ENCODE data around the gene BEST2.

BEST2 gene

GRCh38 chr19:12774588-12775555 lies 23.3 kb downstream of the BEST2 start, which contains the start of gene HOOK2:
TSS of gene HOOK2 (minus strand) at chr19:12775552. CDS start at chr19:12775449, 103 bp downstream.
- 31% methylated on average over 41 of the region's 58 CpGs for WGBS (ENCODE audit: insufficient coverage)
- peak within 1 kb of the TSS in 1 of 2 experiments; percentile 70 for H3K27ac ChIP-seq (ENCODE audit: insufficient read depth in 1 of 2, low read depth in 1 of 2, low read length in 2 of 2, poor library complexity in 1 of 2, severe bottlenecking in 2 of 2)
- no peaks in the 10 kb centered on the region for H3K27me3 ChIP-seq (replicated peaks in 2 of 5; ENCODE audit: control insufficient read depth in 4 of 5, insufficient read depth in 5 of 5, low read length in 4 of 5)
- POLR2A ChIA-PET: interaction anchor here (0.6 to 7.4 kb wide), 2 partner anchors 16 to 116 kb away, joined by 3 to 198 read pairs; partner anchors contain the start of genes GCDH and JUNB
- no peaks in the 10 kb centered on the region for H3K9me3 ChIP-seq (ENCODE audit: control extremely low read depth in 1 of 5, control insufficient read depth in 4 of 5, insufficient read depth in 2 of 5, low read depth in 1 of 5, low read length in 4 of 5)
- H3K4me1 ChIP-seq (ENCODE audit: control extremely low read depth in 1 of 4, control insufficient read depth in 4 of 4, insufficient read depth in 4 of 4, low read length in 3 of 4): peaks cover 5 to 37% (median 36%) of the 10 kb centered on the region in 4 experiments
- no peak for DNase-seq
- peak within 1 kb of the TSS; percentile 58 to 90 (median 74) for H3K4me3 ChIP-seq (ENCODE audit: control insufficient read depth in 1 of 7, extremely low read depth in 1 of 7, insufficient read depth in 4 of 7, low read depth in 2 of 7, low read length in 6 of 7)
- CTCF ChIA-PET: interaction anchor here (1.2 to 39.0 kb wide), 6 partner anchors 10 to 73 kb away, joined by 3 to 776 read pairs (median 34); partner anchors contain the start of genes GET3, JUNB, PRDX2 and THSD8
- peaks cover 0 to 2% (median 0%) of the 10 kb centered on the region in 4 experiments for H3K36me3 ChIP-seq (ENCODE audit: control insufficient read depth in 4 of 4, insufficient read depth in 4 of 4, low read length in 3 of 4)

DNA sequence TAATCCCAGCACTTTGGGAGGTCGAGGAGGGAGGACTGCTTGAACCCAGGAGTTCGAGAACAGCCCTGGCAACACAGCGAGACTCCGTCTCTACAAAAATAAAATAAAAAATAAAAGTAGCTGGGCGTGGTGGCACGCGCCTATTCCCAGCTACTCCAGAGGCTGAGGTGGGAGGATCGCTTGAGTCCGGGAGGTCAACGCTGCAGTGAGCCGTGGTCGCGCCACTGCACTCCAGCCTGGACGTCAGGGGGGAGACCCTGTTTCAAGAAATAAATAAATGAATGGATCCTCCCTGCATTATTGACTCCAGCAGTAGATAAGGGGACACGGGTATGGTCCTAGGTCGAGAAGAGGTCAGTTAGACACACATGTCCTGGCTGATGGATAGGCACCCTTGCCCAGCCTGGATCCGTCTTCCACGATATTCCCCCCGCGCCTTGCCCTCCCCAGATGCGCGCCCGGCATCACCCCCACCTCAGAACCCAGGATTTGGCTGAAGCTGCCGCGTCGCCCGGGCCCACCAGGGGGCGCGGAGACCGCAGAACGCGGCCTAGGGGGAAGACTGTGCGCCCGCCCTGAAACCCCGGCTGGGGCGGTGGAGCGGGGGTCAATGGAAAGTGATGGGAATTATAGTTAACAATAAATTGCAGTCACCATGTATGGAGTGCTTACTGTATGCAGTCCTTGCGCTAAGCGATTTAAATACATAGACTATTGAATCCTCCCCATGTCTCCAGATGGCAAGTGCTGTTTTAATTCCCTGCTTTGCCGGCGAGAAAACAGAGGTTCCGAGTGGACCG lies 25.8 kb downstream of the BEST2 start:
- H3K4me1 ChIP-seq (ENCODE audit: control extremely low read depth in 1 of 4, control insufficient read depth in 4 of 4, insufficient read depth in 4 of 4, low read length in 3 of 4): peaks cover 5 to 52% (median 51%) of the 10 kb centered on the region in 4 experiments
- H3K9me3 ChIP-seq (ENCODE audit: control extremely low read depth in 1 of 5, control insufficient read depth in 4 of 5, insufficient read depth in 2 of 5, low read depth in 1 of 5, low read length in 4 of 5): no peaks in the 10 kb centered on the region
- DNase-seq: peak; percentile 71 to 80 (median 79)
- no peaks in the 10 kb centered on the region for H3K27me3 ChIP-seq (replicated peaks in 2 of 5; ENCODE audit: control insufficient read depth in 4 of 5, insufficient read depth in 5 of 5, low read length in 4 of 5)
- H3K27ac ChIP-seq (ENCODE audit: insufficient read depth in 1 of 2, low read depth in 1 of 2, low read length in 2 of 2, poor library complexity in 1 of 2, severe bottlenecking in 2 of 2): peak overlapping the region in 1 of 2 experiments; percentile 77
- ChIA-PET CTCF (interaction anchor here (0.8 to 39.0 kb wide), 10 partner anchors 8 to 81 kb away, joined by 3 to 776 read pairs (median 8); partner anchors contain the start of genes FBXW9, GET3, JUNB and PRDX2), POLR2A (interaction anchor here (0.6 to 7.4 kb wide), 6 partner anchors 12 to 375 kb away, joined by 3 to 198 read pairs (median 3); partner anchors contain the start of genes JUNB, PRDX2 and THSD8)
- H3K36me3 ChIP-seq (ENCODE audit: control insufficient read depth in 4 of 4, insufficient read depth in 4 of 4, low read length in 3 of 4): no peaks in the 10 kb centered on the region
- peak overlapping the region; percentile 27 to 90 (median 74) for H3K4me3 ChIP-seq (ENCODE audit: control insufficient read depth in 1 of 7, extremely low read depth in 1 of 7, insufficient read depth in 4 of 7, low read depth in 2 of 7, low read length in 6 of 7)
- 22% methylated on average over 17 of the region's 43 CpGs for WGBS (ENCODE audit: insufficient coverage)

GRCh38 chr19:12778017-12778904 lies 26.7 kb downstream of the BEST2 start:
- CTCF ChIA-PET: interaction anchor here (0.6 to 39.0 kb wide), 6 partner anchors 7 to 545 kb away, joined by 3 to 776 read pairs (median 28); partner anchors contain the start of genes GET3, JUNB, PRDX2 and THSD8
- Histone ChIP-seq H3K9me3 (ENCODE audit: control extremely low read depth in 1 of 5, control insufficient read depth in 4 of 5, insufficient read depth in 2 of 5, low read depth in 1 of 5, low read length in 4 of 5) (no peaks in the 10 kb centered on the region), H3K36me3 (ENCODE audit: control insufficient read depth in 4 of 4, insufficient read depth in 4 of 4, low read length in 3 of 4) (no peaks in the 10 kb centered on the region), H3K4me1 (ENCODE audit: control extremely low read depth in 1 of 4, control insufficient read depth in 4 of 4, insufficient read depth in 4 of 4, low read length in 3 of 4) (peaks cover 5 to 60% (median 58%) of the 10 kb centered on the region in 4 experiments), H3K27ac (ENCODE audit: insufficient read depth in 1 of 2, low read depth in 1 of 2, low read length in 2 of 2, poor library complexity in 1 of 2, severe bottlenecking in 2 of 2) (peak overlapping the region in 1 of 2 experiments; percentile 77), H3K4me3 (ENCODE audit: control insufficient read depth in 1 of 7, extremely low read depth in 1 of 7, insufficient read depth in 4 of 7, low read depth in 2 of 7, low read length in 6 of 7) (peak overlapping the region; percentile 27 to 90 (median 74)), H3K27me3 (replicated peaks in 2 of 5; ENCODE audit: control insufficient read depth in 4 of 5, insufficient read depth in 5 of 5, low read length in 4 of 5) (no peaks in the 10 kb centered on the region)
- 6% methylated on average over 40 of the region's 44 CpGs for WGBS (ENCODE audit: insufficient coverage)
- peak in 2 of 3 donors; percentile 55 to 67 for DNase-seq
- POLR2A ChIA-PET: interaction anchor here (0.6 to 7.4 kb wide), 5 partner anchors 13 to 374 kb away, joined by 3 to 198 read pairs (median 3); partner anchors contain the start of genes JUNB, PRDX2 and THSD8

DNA sequence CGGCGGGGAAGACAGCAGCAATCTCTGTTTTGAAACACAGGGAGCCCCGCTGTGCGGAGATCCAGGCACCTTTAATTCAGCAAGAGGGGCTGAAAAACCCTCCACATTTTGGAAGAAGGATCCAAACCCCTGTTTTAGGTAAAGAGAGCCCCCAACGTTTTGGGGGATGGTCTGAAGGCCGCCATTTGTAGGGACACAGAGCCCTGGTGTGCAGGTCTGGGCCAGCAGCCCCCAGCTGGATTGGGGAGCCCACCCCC lies 27.2 kb downstream of the BEST2 start:
- H3K9me3 ChIP-seq (ENCODE audit: control extremely low read depth in 1 of 5, control insufficient read depth in 4 of 5, insufficient read depth in 2 of 5, low read depth in 1 of 5, low read length in 4 of 5): no peaks in the 10 kb centered on the region
- POLR2A ChIA-PET: interaction anchor here (7.4 kb wide), 1 partner anchor 12 kb away, joined by 198 read pairs; the partner anchor contains the start of gene JUNB
- CTCF ChIA-PET: interaction anchor here (0.6 to 39.0 kb wide), 4 partner anchors 9 to 545 kb away, joined by 3 to 776 read pairs (median 330); partner anchors contain the start of genes GET3, JUNB, PRDX2 and THSD8
- peak overlapping the region in 1 of 2 experiments; percentile 77 for H3K27ac ChIP-seq (ENCODE audit: insufficient read depth in 1 of 2, low read depth in 1 of 2, low read length in 2 of 2, poor library complexity in 1 of 2, severe bottlenecking in 2 of 2)
- DNase-seq: no peak
- H3K4me3 ChIP-seq (ENCODE audit: control insufficient read depth in 1 of 7, extremely low read depth in 1 of 7, insufficient read depth in 4 of 7, low read depth in 2 of 7, low read length in 6 of 7): peak overlapping the region in 5 of 7 experiments; percentile 20 to 90 (median 77)
- no peaks in the 10 kb centered on the region for H3K36me3 ChIP-seq (ENCODE audit: control insufficient read depth in 4 of 4, insufficient read depth in 4 of 4, low read length in 3 of 4)
- H3K4me1 ChIP-seq (ENCODE audit: control extremely low read depth in 1 of 4, control insufficient read depth in 4 of 4, insufficient read depth in 4 of 4, low read length in 3 of 4): peaks cover 8 to 65% (median 62%) of the 10 kb centered on the region in 4 experiments
- 71% methylated on average over 3 of the region's 6 CpGs for WGBS (ENCODE audit: insufficient coverage)
- H3K27me3 ChIP-seq (replicated peaks in 2 of 5; ENCODE audit: control insufficient read depth in 4 of 5, insufficient read depth in 5 of 5, low read length in 4 of 5): no peaks in the 10 kb centered on the region

GRCh38 chr19:12779162-12779993 lies 27.8 kb downstream of the BEST2 start:
- H3K4me3 ChIP-seq (ENCODE audit: control insufficient read depth in 1 of 7, extremely low read depth in 1 of 7, insufficient read depth in 4 of 7, low read depth in 2 of 7, low read length in 6 of 7): peak overlapping the region in 3 of 7 experiments; percentile 77 to 90 (median 83)
- POLR2A ChIA-PET: interaction anchor here (5.9 to 7.4 kb wide), 2 partner anchors 12 to 13 kb away, joined by 79 to 198 read pairs; partner anchors contain the start of gene JUNB
- no peaks in the 10 kb centered on the region for H3K36me3 ChIP-seq (ENCODE audit: control insufficient read depth in 4 of 4, insufficient read depth in 4 of 4, low read length in 3 of 4)
- DNase-seq: peak in 1 of 3 donors; percentile 46
- no peaks in the 10 kb centered on the region for H3K9me3 ChIP-seq (ENCODE audit: control extremely low read depth in 1 of 5, control insufficient read depth in 4 of 5, insufficient read depth in 2 of 5, low read depth in 1 of 5, low read length in 4 of 5)
- peaks cover 10 to 71% (median 67%) of the 10 kb centered on the region in 4 experiments for H3K4me1 ChIP-seq (ENCODE audit: control extremely low read depth in 1 of 4, control insufficient read depth in 4 of 4, insufficient read depth in 4 of 4, low read length in 3 of 4)
- H3K27me3 ChIP-seq (replicated peaks in 2 of 5; ENCODE audit: control insufficient read depth in 4 of 5, insufficient read depth in 5 of 5, low read length in 4 of 5): no peaks in the 10 kb centered on the region
- WGBS (ENCODE audit: insufficient coverage): 81% methylated on average over 10 of the region's 15 CpGs
- H3K27ac ChIP-seq (ENCODE audit: insufficient read depth in 1 of 2, low read depth in 1 of 2, low read length in 2 of 2, poor library complexity in 1 of 2, severe bottlenecking in 2 of 2): peak overlapping the region in 1 of 2 experiments; percentile 77
- CTCF ChIA-PET: interaction anchor here (4.5 to 39.0 kb wide), 3 partner anchors 9 to 50 kb away, joined by 47 to 776 read pairs (median 612); partner anchors contain the start of genes GET3, JUNB, PRDX2 and THSD8
